ENCODE results near the gene SGF29.

Gene SGF29

GRCh38 chr16:28591355-28591754 is 37.6 kb downstream of the SGF29 start:
- TF ChIP-seq FOXP2 (optimal IDR thresholded peaks at IDR 0.05; ENCODE audit: borderline replicate concordance, extremely low read depth, extremely low read length, insufficient read depth) (no peak), TAF1 (IDR thresholded peaks at IDR 0.05; ENCODE audit: borderline replicate concordance, insufficient read depth, low read length) (no peak), SIN3A (IDR thresholded peaks at IDR 0.05; ENCODE audit: borderline replicate concordance, insufficient read depth, low read length) (no peak), POLR2AphosphoS5 (IDR thresholded peaks at IDR 0.05; ENCODE audit: low read depth, low read length) (no peak), REST (IDR thresholded peaks at IDR 0.05; ENCODE audit: insufficient read depth in 1 of 2, low read depth in 2 of 2, low read length in 2 of 2) (no peak)

- TF ChIP-seq TAF1 (IDR thresholded peaks at IDR 0.05; ENCODE audit: borderline replicate concordance, insufficient read depth, low read length) (no peak), REST (IDR thresholded peaks at IDR 0.05; ENCODE audit: insufficient read depth in 1 of 2, low read depth in 2 of 2, low read length in 2 of 2) (no peak), FOXP2 (optimal IDR thresholded peaks at IDR 0.05; ENCODE audit: borderline replicate concordance, extremely low read depth, extremely low read length, insufficient read depth) (no peak), POLR2AphosphoS5 (IDR thresholded peaks at IDR 0.05; ENCODE audit: low read depth, low read length) (no peak), SIN3A (IDR thresholded peaks at IDR 0.05; ENCODE audit: borderline replicate concordance, insufficient read depth, low read length) (no peak)
Measured at GRCh38 chr16:28592511-28592910, 38.8 kb downstream of the SGF29 start.

GRCh38 chr16:28592979-28593553 is 39.3 kb downstream of the SGF29 start:
- no peak for TF ChIP-seq TAF1 (IDR thresholded peaks at IDR 0.05; ENCODE audit: borderline replicate concordance, insufficient read depth, low read length)
- TF ChIP-seq POLR2AphosphoS5 (IDR thresholded peaks at IDR 0.05; ENCODE audit: low read depth, low read length), result no peak
- no peak for TF ChIP-seq SIN3A (IDR thresholded peaks at IDR 0.05; ENCODE audit: borderline replicate concordance, insufficient read depth, low read length)
- no peak for TF ChIP-seq FOXP2 (optimal IDR thresholded peaks at IDR 0.05; ENCODE audit: borderline replicate concordance, extremely low read depth, extremely low read length, insufficient read depth)
- TF ChIP-seq REST (IDR thresholded peaks at IDR 0.05; ENCODE audit: insufficient read depth in 1 of 2, low read depth in 2 of 2, low read length in 2 of 2), result no peak

- TF ChIP-seq FOXP2 (optimal IDR thresholded peaks at IDR 0.05; ENCODE audit: borderline replicate concordance, extremely low read depth, extremely low read length, insufficient read depth) (no peak), SIN3A (IDR thresholded peaks at IDR 0.05; ENCODE audit: borderline replicate concordance, insufficient read depth, low read length) (no peak), POLR2AphosphoS5 (IDR thresholded peaks at IDR 0.05; ENCODE audit: low read depth, low read length) (no peak), TAF1 (IDR thresholded peaks at IDR 0.05; ENCODE audit: borderline replicate concordance, insufficient read depth, low read length) (no peak), REST (IDR thresholded peaks at IDR 0.05; ENCODE audit: insufficient read depth in 1 of 2, low read depth in 2 of 2, low read length in 2 of 2) (no peak)
Measured at GRCh38 chr16:28596115-28596630, 42.5 kb downstream of the SGF29 start.
